ENCODE results near the gene RAB35.

DNA sequence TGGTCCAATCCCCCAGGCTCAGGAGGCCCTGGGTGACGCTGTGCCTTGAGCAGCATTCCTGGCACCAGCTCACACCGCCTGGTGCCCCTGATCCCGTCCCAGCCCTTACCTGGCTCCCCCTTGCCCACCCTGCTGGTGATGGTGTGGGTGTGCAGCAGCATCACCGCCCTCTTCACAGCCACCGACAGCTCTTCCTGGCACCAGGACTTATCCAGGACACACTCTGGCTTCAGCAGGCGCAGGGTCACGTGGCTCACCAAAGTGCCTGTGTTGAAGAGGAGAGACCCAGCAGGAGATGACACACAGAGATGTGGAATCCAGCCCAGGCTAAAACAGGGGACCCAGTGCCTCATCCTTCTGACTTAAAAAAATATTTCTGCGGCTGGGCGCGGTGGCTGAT, 41.8 kb upstream of the RAB35 start:
- no peak for TF ChIP-seq ZNF274 (IDR thresholded peaks at IDR 0.05; ENCODE audit: low read depth, low read length)
- TF ChIP-seq YY1 (IDR thresholded peaks at IDR 0.05; ENCODE audit: insufficient read depth, insufficient read length), result no peak
